Ishikawa (cell line): Measurements from ENCODE around the gene ABCC1.

ENCODE experiments used
- CEBPB ChIP-seq: IDR thresholded peaks from 2 replicates; pipeline ENCODE4 v1.6.1; 2012
- CREB1 ChIP-seq: IDR thresholded peaks from 2 replicates; pipeline ENCODE4 v1.6.1; 2012; ENCODE audit warnings: low read depth
- EGR1 ChIP-seq: IDR thresholded peaks from 2 replicates; pipeline ENCODE4 v1.6.1; 2012
- EP300 ChIP-seq: IDR thresholded peaks from 2 replicates; pipeline ENCODE4 v1.6.1; 2012; ENCODE audit warnings: borderline replicate concordance
- FOXM1 ChIP-seq: IDR thresholded peaks from 2 replicates; pipeline ENCODE4 v1.6.1; 2012; ENCODE audit warnings: low read depth, borderline replicate concordance
- NFIC ChIP-seq: IDR thresholded peaks from 2 replicates; pipeline ENCODE4 v1.6.1; 2012
- RAD21 ChIP-seq: IDR thresholded peaks from 2 replicates; pipeline ENCODE4 v1.6.1; 2012; ENCODE audit warnings: low read depth
- REST ChIP-seq: IDR thresholded peaks from 2 replicates; pipeline ENCODE4 v1.6.1; 2012; ENCODE audit warnings: low read depth, mild to moderate bottlenecking
- TAF1 ChIP-seq: IDR thresholded peaks from 2 replicates; pipeline ENCODE4 v1.6.1; 2012; ENCODE audit warnings: low read depth, mild to moderate bottlenecking
- TCF12 ChIP-seq: IDR thresholded peaks from 2 replicates; pipeline ENCODE4 v1.6.1; 2012; ENCODE audit warnings: low read depth
- TEAD4 ChIP-seq: IDR thresholded peaks from 2 replicates; pipeline ENCODE4 v1.6.1; 2012
- USF1 ChIP-seq: IDR thresholded peaks from 2 replicates; pipeline ENCODE4 v1.6.1; 2012
- YY1 ChIP-seq: IDR thresholded peaks from 2 replicates; pipeline ENCODE4 v1.6.1; 2012; ENCODE audit warnings: low read depth
- ZBTB7A ChIP-seq: IDR thresholded peaks from 2 replicates; pipeline ENCODE4 v1.6.1; 2012; ENCODE audit warnings: low read depth
- TF ChIP-seq, protein P1 (sequence below): IDR thresholded peaks from 2 replicates; pipeline ENCODE4 v1.6.1; 2012

Gene ABCC1

DNA sequence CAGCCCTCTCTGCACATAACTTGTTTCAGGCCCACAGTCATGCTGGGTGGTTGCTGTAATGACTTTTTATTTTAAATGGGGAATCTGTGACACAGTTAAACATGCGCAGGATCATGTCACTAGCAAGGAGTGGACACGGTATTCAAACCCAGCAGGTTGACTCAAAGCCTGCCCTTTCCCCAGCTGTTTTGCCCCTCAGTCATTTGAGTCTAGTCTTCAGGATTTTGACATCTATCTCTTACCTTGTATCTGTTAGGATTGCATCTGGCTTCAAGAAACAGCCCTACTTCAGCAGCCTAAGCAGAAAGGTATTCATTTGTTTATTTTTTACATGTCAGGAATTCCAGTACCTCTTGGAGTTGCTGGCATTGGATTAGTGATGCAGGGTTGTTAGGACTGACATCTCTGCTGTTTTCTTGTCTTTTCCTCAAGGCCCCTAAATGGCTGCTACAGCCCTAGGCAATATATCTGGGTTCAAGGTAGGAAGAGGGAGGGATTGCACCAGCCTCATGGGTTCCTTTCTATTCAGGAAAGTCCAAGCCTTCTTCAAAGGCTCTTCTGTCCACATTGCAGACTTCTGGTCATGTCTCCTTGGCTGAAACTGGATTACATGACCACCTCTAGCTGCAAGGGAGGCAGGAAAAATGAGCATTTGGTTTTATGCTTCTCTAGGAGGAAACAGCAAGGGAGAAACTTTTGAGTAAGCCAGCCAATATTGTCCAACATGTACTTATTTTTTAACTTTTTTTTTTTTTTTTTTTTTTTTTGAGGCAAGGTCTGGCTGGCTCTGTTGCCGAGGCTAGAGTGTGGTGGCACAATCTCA, 22.8 kb downstream of the ABCC1 start:
- TF ChIP-seq TAF1: no peak
- TF ChIP-seq REST: no peak
- no peak for TF ChIP-seq RAD21
- TF ChIP-seq TCF12: no peak
- no peak for TF ChIP-seq EP300
- TF ChIP-seq, protein P1, sequence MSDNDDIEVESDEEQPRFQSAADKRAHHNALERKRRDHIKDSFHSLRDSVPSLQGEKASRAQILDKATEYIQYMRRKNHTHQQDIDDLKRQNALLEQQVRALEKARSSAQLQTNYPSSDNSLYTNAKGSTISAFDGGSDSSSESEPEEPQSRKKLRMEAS: no peak

- TF ChIP-seq REST: no peak
- no peak for TF ChIP-seq TEAD4
These were observed 24.0 kb downstream of the ABCC1 start for GRCh38 chr16:15973421-15973820.

GRCh38 chr16:15974057-15974456, 24.6 kb downstream of the ABCC1 start:
- TF ChIP-seq USF1 (no peak), REST (no peak), EP300 (no peak), CREB1 (no peak), TAF1 (no peak), TEAD4 (no peak), FOXM1 (no peak), RAD21 (no peak), EGR1 (no peak), ZBTB7A (no peak), YY1 (no peak), CEBPB (no peak), TCF12 (no peak), NFIC (no peak)
- TF ChIP-seq, protein P1: no peak

- no peak for TF ChIP-seq EGR1
- TF ChIP-seq NFIC: no peak
- TF ChIP-seq YY1: no peak
- TF ChIP-seq RAD21: no peak
- no peak for TF ChIP-seq CEBPB
- no peak for TF ChIP-seq TAF1
- no peak for TF ChIP-seq ZBTB7A
- TF ChIP-seq TEAD4: no peak
- no peak for TF ChIP-seq EP300
- no peak for TF ChIP-seq CREB1
- no peak for TF ChIP-seq FOXM1
- TF ChIP-seq, protein P1: no peak
These were observed 25.8 kb downstream of the ABCC1 start for GRCh38 chr16:15975172-15975571.

DNA sequence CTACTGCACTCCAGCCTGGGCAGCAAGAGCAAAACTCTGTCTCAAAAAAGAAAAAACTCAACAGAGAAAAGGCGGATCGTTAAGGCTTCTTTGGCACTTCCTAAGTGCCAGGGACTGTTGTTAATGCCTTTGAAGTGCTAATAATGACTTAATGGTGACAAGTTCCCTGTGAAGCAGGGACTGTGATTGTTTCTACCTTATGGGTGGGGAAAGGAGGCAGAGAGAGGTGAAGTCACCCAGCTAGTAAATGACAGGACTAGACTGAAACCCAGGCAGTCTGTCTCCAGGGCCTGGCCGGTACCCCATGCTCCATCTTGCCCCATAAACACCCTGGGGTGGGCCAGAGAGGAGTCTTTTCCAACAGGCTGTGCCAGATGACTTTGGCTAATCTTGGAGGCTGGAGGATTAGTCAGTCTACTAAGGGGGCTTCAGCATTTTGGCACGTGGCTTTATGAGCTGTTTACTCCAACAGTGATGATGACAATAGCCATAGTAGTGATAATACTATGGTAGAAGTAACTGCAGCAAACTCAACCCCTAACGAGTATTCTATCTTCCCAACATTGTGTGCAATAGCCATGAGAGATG, 26.9 kb downstream of the ABCC1 start:
- TF ChIP-seq EP300 (no peak), EGR1 (no peak), USF1 (no peak), TAF1 (no peak), TEAD4 (no peak), CEBPB (no peak), ZBTB7A (no peak), CREB1 (no peak), NFIC (no peak), TCF12 (no peak), REST (no peak), YY1 (no peak), FOXM1 (no peak), RAD21 (no peak)
- TF ChIP-seq, protein P1: no peak
